ENCODE results near the gene WDR44.

The WDR44 gene

DNA sequence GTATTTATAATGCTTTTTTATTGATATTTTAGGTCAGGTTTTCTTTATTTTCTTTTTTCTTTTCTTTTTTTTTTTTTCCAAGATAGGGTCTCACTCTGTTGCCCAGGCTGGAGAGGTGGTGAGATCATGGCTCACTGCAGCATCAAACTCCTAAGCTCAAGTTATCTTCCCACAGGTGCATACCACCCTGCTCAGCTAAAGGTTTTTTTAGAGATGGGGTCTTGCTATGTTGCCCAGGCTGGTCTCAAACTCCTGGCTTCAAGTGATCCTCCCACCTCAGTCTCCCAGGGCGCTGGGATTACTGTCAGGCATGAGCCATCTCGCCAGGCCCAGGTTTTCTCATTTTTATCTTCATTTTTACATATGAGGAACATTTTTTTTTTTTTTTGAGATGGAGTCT, 3.3 kb downstream of the WDR44 start:
- no peak for TF ChIP-seq CTCF (conservative IDR thresholded peaks at IDR 0.05; ENCODE audit: low read depth)
- ChIA-PET CTCF (no interaction called here), POLR2A (ENCODE audit: low non-redundant PET) (no interaction called here)
- H3K27ac ChIP-seq, result peak overlapping the region; percentile 42; the same call in 1 of the 2 replicates
- DNase-seq (ENCODE audit: low spot score), result no peak

GRCh38 chrX:118350221-118350620, 4.3 kb downstream of the WDR44 start:
- CTCF ChIA-PET, result no interaction called here
- POLR2A ChIA-PET (ENCODE audit: low non-redundant PET), result no interaction called here

GRCh38 chrX:118350706-118351105, 4.8 kb downstream of the WDR44 start:
- ChIA-PET POLR2A (ENCODE audit: low non-redundant PET) (no interaction called here), CTCF (no interaction called here)
- no peak for DNase-seq (ENCODE audit: low spot score)
- TF ChIP-seq CTCF (conservative IDR thresholded peaks at IDR 0.05; ENCODE audit: low read depth), result no peak
- no peak overlapping the region for H3K27ac ChIP-seq

More at GRCh38 chrX:118350221-118350620, 4.3 kb downstream of the WDR44 start:
- DNase-seq (ENCODE audit: low spot score), result no peak
- no peak overlapping the region for H3K27ac ChIP-seq
- TF ChIP-seq CTCF (conservative IDR thresholded peaks at IDR 0.05; ENCODE audit: low read depth), result no peak

GRCh38 chrX:118352566-118352965, 6.7 kb downstream of the WDR44 start:
- TF ChIP-seq CTCF (conservative IDR thresholded peaks at IDR 0.05; ENCODE audit: low read depth), result no peak
- DNase-seq (ENCODE audit: low spot score), result no peak
- CTCF ChIA-PET, result interaction anchor here (0.6 kb wide), 1 partner anchor 130 kb away, joined by 3 read pairs; no protein-coding TSS in a partner anchor
- POLR2A ChIA-PET (ENCODE audit: low non-redundant PET), result no interaction called here
- H3K27ac ChIP-seq, result no peak overlapping the region

DNA sequence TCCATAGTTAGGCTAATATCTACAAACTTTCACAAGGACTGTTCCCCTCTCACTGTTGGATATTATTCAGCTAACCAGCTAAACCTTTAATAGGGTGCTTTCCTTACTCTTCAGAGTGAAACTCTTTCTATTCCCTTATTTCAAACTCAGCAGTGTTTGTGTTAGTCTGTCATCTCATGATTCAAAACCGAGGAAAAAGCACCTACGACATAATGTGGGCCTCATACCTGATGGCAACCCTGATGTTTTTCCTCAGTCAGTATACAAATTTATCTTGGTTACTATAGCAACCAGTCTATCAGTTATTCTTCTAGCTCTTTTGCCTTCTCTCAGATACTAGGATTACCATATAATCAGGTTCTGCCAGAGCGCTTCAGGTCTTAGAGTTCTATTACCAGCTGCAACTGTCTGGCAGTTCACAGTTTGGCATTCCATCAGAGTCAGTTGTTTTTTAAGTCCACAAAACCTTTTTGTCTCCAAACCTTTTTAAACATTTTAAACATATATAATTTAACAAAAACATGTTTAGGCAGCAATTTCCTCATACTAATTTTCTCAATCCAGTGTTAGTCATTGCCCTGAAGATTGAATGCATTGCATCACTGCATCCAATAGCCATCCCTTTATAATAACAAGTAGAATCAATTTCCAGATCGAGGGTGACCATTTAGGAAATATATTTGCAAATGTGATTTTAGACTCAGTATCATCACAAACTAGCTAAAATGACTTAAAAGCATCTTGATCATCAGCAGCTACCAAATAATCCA, 7.4 kb downstream of the WDR44 start:
- CTCF ChIA-PET, result no interaction called here
- peak; percentile 20 for DNase-seq (ENCODE audit: low spot score)
- no peak for TF ChIP-seq CTCF (conservative IDR thresholded peaks at IDR 0.05; ENCODE audit: low read depth)
- H3K27ac ChIP-seq, result no peak overlapping the region
- POLR2A ChIA-PET (ENCODE audit: low non-redundant PET), result no interaction called here

GRCh38 chrX:118355225-118355920, 9.5 kb downstream of the WDR44 start:
- no peak overlapping the region for H3K27ac ChIP-seq
- ChIA-PET POLR2A (ENCODE audit: low non-redundant PET) (no interaction called here), CTCF (interaction anchor here (0.9 kb wide), 1 partner anchor 8 kb away, joined by 6 read pairs; no protein-coding TSS in a partner anchor)
- no peak for DNase-seq (ENCODE audit: low spot score)
- TF ChIP-seq CTCF (conservative IDR thresholded peaks at IDR 0.05; ENCODE audit: low read depth), result no peak

Data from RWPE1 (cell line).